ENCODE results near the gene PLPPR1. TPM values are rescaled to one million over a fixed set of nuclear protein-coding genes. Genes with fewer than 3 reads are reported as not detected.

Gene PLPPR1
- total RNA-seq, 1 donor from 2014 or later, result 1.2 TPM

DNA sequence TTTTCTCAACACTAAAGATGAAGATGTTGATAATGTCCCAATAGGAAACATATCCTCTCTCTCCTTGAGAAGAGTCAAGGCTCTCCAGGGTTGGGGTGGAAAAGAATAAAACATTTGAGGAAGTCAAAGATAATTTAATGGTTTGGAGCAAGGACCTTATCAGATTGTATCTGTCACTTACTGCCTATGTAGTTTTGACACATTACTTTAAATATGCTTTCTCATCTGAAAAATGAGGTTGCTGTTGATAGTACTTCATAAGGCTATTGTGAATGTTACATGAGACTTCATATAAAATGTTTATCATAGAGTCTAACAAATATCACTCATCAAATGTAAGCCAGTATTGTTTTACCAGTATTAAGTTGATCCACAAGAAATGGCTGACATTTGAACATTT lies 307.6 kb downstream of the PLPPR1 start:
- no peak for DNase-seq (ENCODE audit: low read depth)

DNA sequence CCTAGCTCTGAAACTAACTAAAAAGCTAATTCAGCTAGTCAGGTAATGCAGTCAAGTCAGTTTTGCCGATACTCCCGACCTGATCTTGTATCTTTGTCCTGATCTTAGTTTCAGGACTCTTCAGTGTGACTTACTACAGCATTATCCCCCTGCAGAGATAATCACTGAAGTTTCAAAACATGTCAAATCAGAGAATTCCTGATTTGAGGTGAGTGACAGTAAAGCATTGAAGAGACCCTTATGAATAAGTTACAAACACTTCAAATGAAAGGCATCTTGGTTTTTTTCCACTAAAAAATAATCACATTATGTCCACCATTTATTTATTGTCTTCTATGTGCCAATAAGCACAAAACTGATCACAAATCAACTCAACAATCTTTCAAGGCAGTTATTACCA lies 308.7 kb downstream of the PLPPR1 start:
- no peak for DNase-seq (ENCODE audit: low read depth)

DNA sequence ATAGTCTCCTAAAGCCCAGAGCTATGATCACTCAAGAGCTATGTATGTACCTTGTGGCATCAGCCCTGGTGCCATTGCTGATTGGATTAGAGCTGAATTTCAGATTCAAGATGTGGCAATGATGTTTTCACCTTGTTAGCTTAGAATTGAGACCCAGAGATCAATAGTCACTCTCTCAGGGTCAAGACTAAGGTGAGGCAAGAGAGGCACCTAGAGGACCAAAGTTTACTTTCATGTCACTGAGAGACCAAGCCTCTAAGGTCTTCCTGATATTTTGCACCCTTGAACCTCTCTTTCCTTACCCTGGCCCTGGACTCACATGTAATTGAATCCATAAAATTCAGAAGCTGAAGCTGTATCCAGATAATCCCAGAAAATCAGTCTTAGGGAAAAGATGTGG lies 313.4 kb downstream of the PLPPR1 start:
- no peak for DNase-seq (ENCODE audit: low read depth)

DNA sequence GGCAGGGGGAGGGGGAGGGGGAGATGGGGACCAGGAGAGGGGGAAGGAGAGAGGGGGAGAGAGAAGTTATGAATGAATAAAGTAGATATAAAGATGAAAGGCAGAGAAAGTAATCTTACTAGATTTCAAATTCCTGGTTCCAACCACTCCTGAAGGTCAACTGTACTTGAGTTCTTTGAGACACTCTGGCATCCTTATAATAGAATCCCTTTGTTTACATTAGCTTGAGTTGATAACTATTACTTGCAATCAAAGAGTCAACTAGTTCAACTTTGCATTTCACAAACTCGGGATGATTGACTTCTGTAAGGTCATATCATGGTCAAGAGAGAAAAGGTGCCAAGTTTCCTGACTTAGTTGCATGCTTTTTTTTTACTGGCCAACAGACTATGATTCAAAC lies 314.1 kb downstream of the PLPPR1 start:
- DNase-seq (ENCODE audit: low read depth), result no peak

DNA sequence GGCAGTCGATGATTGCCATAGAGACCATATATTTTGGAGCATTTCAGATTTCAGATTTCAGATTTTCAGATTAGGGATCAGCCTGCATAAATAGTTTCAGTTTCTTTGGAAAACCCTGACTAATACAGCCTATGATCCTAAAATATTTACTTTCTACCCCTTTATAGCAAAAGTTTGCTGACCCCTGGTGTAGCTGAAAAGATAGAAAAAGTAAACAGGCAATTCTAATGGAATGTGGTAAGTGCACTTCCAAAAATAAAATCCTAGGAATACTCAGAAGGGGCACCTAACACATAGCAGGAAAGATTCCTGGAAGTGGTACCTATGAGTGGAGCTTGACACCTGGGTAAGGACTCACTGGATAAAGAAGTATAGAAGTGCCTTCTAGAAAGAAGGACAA lies 321.8 kb downstream of the PLPPR1 start:
- DNase-seq (ENCODE audit: low read depth), result no peak

DNA sequence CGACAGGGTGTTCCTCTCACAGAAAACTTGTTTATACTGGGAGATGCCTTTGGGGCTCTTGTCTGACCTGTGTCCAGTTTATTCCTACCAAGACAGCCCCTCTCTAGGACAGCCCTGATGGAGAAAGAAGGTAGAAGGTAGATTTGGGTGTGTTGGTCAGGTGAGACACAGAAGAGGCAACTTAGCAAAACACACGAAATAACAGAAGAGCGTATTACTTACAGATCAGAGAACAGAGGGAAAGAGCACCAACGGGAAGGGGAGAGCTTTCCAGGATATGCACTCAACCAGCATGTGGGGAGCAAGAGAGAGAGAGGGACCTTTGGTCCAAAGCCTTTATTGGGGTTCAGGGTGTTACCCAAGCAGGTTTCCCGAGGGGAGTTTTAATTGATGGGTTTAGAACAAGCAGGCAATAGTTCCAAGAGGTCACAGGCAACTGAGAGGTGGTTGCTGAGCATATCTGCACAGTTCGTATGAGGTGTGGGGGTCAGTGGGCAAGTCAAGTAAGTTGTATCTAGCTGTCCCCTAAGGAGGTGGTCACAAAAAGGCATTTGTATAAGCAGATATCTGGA lies 324.5 kb downstream of the PLPPR1 start:
- DNase-seq (ENCODE audit: low read depth), result no peak

DNA sequence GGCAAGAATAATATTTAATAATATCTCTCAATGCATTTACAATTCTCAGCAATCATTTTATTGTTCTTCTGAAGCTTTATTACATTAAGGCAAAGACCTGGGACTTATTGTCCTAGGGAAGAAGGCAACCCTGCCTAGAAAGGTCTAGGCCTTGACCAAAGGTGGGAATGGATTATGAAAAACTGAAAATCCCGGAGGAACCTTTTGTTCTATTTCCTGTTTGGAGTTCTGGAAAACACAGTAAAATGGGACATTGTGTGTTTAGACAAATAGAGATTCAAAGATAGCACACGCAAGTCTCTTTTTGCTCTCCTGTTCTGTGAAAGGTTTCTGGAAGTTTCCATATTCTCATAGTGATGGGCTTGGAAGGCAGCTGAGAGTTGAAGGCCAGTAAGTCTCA lies 325.2 kb downstream of the PLPPR1 start:
- DNase-seq (ENCODE audit: low read depth), result no peak

DNA sequence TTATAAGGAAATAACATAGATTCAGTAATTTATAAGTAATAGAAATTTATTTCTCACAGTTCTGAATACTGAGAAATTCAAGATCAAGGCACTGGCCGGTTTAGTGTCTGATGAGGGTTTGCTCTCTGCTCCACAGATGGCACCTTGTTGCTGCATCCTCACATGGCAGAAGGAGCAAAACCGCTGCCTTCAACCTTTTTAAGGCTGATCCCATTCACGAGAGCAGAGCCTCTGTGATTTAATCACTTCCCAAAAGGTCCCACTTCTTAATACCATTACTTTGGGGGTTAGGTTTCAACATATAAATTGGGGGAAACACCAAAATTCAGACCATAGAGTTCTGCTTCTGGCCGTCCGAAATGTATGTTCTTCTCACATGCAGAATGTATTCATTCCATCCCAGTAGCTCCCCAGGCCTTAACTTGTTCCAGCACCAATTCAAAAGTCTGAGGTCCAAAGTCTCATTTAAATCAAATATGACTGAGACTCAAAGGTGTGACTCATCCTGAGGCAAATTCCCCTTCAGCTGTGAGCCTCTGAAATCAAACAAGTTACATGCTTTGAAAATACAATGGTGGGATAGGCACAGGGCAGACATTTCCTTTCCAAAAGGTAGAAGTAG lies 325.7 kb downstream of the PLPPR1 start:
- no peak for DNase-seq (ENCODE audit: low read depth)

DNA sequence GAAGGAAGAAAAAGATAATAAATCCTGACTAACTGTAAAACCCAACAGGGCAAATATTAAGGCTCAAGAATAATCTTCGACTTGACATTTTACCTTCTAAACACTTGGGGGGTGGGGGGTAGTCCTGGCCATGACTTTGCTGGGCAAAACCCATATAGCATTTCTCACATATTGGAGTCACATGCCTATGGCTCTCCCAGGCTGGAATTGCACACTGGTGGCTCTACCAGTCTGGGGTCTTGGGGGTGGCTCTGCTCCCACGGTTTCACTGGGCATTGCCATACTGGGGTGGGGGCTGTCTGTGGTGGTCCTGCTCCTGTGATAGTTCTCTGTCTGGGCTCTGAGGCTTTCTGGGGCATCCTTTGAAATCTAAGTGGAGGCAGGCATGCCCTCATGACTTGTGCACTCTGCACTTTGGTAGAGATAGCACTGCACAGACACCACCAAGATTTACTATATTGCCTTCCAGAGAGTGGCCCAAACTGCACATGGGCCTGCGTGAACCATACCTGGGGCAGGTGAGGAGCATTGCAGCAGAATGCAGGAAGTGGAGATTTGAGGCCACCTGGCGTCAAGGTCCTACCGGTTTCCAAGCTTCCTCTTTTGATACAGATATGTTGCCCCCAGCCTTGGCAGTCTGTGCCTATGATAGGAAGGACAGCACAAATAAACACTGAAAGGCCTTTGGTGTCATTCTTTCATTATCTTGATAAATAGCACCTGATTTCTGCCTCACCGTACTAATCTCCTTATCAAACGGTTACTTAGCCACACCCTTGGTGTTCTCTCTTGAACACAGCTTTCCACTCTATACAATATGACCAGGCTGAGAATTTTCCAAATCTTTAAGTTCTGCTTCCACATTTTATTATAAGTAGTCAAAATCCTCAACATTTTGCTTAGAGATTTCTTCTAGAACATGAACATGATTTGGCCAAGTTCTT lies 326.5 kb downstream of the PLPPR1 start:
- no peak for DNase-seq (ENCODE audit: low read depth)

DNA sequence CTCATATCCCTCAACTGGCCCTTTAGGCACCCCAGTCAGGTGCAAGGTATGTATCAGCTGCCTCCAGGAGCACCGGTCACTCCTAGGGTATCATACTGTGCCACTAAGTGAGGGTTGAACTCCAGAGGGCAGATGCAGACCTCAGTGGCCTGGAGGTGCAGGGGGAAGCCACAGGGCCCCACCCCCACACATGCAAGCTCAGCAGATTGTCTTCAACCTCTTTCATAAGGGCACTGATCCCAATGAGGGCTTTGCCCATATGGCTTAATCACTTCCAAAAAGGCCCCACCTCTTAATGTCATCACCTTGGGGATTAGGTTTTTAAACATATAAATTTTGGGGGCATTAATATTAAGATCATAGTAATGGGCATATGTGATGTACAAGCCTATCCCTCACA lies 328.1 kb downstream of the PLPPR1 start:
- DNase-seq (ENCODE audit: low read depth), result no peak

DNA sequence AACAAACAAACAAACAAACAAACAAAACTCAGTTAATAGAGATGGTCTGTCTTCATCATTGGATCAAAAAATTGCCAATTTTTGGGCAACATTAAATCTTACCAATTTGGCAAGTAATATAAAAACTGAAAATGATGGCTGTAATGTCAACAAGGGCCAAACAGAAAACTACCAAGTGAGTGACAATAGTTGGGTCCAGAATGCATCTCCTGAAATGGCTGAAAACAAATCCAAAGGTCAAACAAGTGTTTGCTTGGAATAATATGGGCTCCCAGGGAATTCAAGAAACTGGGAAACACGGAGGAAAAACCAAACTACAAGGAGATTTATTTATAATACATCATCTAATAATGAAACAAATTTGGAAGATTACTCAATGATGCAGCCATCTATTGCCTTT lies 331.2 kb downstream of the PLPPR1 start:
- DNase-seq (ENCODE audit: low read depth), result no peak

DNA sequence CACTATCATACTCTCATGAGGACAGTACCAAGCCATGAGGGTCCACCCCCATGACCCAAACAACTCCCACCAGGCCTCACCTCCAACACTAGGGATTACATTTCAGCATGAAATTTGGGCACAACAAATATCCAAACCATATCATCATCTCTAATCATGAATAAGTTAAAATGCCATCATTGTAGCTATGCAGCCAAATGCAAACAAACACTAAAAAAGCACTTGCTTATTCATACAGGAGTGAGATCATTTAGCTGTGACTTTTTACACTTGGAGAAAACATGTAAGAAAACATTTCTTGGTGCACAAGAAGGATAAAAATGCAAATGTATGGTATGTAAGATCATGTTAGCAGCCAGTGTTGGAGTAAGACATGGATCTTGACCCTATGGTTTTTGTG lies 332.1 kb downstream of the PLPPR1 start:
- DNase-seq (ENCODE audit: low read depth), result no peak

DNA sequence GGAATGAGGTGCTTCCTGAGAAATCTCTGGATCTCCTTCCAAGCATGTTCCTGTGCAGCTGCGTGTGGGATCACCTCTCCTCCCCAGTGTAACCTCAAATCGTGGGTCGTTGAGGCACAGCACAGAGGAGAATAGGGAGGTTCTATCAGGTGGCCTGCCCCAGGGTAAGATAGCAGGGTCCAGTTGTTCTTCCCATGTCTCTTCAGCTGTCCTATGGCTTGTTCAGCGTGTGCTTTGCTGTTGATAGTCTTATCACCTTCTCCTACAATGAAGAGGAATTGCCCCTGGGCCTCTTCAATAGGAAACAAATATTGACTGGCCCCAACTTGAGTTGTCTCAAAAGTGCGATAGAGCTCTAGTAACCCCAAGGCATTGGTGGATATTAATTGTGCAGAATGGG lies 333.9 kb downstream of the PLPPR1 start:
- no peak for DNase-seq (ENCODE audit: low read depth)

DNA sequence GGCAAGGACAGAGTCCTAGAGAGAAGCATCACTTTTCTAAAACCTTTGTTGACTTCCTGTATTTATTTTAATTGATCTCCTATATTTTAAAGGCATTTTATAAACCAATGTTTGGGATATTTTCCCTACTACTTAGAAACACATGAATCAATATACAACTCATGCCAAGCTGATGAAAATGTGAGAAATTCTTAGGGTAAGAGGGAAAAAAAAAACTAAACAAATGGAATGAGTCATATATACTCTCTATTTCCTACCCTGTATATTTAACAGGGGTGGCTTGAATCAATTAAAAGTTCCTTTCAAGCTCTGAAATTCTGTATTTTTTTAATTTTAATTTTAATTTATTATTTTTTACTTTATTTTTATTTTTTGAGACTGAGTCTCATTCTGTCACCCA lies 336.7 kb downstream of the PLPPR1 start:
- DNase-seq (ENCODE audit: low read depth), result no peak

DNA sequence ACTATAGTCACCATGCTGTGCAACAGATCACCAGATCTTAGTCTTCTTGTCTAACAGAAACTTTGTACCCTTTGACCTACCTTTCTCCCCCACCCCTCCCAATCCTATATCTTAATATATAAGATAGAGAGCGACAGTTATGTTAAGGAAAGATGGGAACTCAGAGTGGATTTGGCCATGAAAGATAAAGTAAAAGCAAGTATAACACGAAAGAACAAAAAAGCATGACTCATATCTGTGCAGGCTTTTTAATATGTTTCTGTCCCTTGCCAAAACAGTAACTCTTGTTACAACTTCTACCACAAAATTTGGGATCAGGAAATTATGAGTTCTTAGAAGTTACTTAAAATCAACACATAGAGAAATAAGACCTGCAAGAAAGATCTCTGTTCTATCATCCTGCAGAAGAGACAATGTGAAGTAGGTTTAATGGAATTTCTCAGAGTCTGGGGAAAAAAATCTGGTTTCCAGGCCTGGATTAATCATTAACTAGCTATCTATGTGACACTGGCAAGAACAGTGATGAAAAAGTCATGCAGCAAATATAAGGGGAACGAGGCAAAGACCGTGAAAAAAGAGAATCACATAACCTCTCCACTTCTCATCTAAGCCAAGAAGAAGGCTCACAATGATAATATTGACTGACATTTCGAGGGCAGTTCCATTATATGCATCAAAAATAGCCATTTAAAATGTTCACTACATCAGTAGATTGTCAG lies 337.7 kb downstream of the PLPPR1 start:
- DNase-seq (ENCODE audit: low read depth), result no peak

DNA sequence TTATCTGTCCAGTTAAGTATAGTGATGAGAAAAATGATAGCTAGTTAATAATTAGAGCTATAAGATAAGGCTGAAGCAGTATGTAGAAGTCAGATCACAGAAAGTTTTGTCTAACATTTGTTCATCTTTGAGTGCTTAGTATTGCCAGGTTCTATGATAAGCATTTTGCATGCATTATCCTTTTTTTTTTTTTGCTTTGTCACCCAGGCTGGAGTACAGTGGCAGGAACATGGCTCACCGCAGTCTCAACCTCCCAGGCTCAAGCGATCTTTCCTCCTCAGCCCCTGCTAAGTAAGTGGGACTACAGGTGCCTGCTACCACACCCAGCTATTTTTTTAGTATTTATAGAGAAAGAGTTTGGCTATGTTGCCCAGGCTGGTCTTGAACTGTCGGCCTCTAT lies 338.8 kb downstream of the PLPPR1 start:
- no peak for DNase-seq (ENCODE audit: low read depth)

DNA sequence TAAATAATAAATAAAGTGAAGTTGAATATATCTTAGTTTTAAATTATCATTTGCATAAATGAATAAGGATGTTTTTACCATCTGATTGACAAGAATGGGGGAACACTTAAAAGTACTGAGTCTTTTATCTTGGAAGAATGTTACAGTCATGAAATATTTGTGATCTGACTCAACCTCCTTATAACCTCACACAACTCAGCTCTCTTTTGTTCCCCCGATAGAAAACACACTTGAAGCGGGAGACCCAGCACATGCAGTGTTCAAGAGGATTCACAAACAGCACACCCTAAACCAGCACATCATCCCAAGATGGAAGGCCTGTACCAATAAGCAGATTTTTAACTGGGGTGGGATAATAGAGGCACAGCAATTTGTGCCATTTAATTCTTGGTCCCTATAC lies 340.8 kb downstream of the PLPPR1 start:
- no peak for DNase-seq (ENCODE audit: low read depth)

DNA sequence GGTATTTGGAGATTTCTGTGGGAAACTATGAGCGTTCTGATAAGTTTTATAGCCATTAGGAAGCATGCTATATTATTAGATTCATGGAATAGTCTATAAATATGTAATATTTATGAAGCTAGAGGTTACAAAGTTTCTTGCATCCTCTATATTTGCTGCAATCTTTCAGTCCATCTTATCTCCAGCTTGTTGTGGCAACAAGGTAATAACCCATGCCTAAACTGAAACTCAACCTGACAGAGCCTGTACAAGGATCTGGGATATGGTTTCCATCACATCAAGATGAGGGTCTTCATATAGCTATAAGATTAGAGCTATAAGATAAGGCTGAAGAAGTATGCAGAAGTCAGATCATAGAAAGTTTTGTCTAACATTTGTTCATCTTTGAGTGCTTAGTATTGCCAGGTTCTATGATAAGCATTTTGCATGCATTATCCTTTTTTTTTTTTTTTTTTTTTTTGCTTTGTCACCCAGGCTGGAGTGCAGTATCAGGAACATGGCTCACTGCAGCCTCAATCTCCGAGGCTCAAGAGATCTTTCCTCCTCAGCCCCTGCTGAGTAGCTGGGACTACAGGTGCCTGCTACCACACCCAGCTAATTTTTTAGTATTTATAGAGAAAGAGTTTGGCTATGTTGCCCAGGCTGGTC lies 341.5 kb downstream of the PLPPR1 start:
- no peak for DNase-seq (ENCODE audit: low read depth)

DNA sequence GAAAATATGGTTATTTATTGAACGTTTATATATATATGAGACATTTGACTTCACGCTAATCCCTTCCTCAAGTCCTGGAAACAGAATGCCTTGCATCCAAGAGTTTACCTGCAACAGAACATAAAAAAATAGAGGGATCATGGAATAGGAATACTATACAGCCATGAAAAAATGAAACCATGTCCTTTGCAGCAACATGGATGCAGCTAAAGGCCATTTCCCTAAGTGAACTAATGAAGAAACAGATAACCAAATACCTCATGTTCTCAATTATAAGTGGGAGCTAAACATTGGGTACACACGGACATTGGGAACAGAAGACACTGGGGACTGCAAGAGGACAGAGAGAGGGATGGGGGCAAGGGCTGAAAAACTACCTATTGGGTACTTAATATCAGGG lies 343.3 kb downstream of the PLPPR1 start:
- no peak for DNase-seq (ENCODE audit: low read depth)

DNA sequence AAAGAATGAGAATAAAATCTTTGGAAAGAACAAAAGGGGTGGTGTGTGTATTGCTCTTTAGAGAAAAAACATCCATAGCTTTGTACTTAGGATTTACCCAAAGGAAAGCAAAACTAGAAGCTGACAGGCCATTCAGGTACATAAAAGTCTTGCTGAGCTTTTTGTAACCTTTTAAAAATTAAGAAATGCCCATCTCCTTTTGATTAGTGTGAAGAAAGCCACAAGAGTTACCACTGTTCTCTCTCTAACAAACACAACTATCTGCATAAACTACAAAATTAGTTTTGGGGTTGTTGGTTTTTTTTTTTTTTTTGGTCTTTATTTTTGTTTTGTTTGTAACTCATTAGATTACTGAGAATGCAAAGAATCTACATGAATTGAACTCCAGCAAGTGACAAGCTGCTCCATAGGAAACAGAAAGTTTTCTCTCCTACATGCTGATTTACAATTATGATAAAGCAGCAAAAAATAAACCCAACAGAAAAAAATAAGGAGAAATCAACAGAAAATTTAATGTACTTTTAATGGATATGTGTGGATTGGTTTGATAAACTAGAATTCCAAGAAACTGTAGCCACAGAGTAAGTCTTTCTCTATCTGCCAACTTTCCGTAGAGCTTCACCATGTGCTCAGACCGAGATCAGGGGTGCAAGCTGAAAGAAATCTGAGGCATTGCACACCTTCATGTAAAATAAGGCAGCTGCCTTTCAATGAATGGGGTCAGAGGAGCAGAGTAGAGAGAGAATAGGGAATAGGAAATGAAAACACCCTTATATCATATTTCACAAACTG lies 344.0 kb downstream of the PLPPR1 start:
- no peak for DNase-seq (ENCODE audit: low read depth)
